NCI-H1930 (cell line): ENCODE results near the gene TMEM79.

ENCODE experiments used
- DNase-seq, 2 experiments: peaks; one replicate each; lab custom pipeline; 2025; lab: John Stamatoyannopoulos, UW

The TMEM79 gene

GRCh38 chr1:156263288-156263655 lies 20.9 kb upstream of the TMEM79 start:
- no peak for DNase-seq

DNA sequence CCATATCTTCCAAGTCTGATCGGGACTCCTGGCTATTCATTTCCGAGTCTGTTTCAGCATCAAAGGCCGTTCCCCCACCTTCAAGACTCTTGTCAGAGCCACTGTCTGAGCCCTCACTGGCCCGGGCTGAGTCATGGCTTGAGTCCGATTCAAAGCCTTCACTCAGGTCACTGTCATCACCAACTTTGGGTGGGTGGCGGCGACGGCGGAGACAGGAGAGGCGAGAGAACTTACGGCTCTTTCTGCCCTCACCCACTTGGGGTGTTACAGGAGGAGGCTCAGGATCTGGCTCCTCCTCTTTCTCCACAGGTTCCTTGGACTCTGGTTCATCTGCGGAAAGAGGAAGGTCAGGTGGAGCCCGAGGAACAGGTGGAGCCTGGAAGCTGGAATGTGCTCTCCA lies 18.1 kb upstream of the TMEM79 start:
- no peak for DNase-seq

DNA sequence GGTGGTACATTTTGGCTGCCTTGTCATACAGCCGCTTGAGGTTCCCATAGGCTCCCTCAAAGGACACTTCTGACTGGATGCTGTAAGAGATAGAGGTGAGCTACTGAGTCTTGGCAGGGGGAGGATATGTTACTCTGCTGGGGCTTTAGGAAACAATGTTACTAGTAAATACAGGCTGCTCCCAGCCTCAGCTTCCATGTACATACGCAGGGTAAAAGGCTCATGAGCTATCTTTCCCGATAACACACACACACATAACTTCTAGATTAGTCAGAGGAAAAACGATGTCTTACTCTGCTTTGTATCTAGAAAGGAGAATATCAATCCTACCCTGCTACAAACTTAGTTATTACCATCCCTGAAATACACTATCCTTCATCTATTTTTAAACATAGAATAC lies 15.8 kb upstream of the TMEM79 start:
- no peak for DNase-seq

GRCh38 chr1:156270314-156270713 lies 13.8 kb upstream of the TMEM79 start:
- DNase-seq: no peak

- no peak for DNase-seq
These were observed 7.6 kb upstream of the TMEM79 start for GRCh38 chr1:156276532-156276931.

DNA sequence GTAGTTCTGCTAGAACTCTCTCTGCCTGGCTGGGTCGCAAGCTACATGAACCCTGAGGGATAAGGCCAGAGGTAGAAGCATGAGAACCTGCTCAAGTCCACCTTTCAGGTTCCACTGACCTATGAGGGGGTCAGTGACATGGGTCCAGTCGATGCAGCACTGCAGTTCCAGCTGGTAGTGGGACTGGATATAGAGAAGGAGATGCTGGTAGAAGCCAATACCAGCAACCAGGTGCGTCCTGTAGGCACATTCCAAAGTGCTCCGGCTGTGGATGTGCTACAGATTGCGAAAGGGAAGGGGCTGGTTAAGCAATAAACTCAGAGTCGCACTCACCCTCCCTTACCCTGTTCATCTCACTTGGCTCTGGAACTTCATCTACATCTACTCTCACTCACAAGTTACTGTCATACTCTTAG lies 7.2 kb upstream of the TMEM79 start:
- no peak for DNase-seq

GRCh38 chr1:156279837-156280236 lies 4.3 kb upstream of the TMEM79 start:
- DNase-seq: no peak

DNA sequence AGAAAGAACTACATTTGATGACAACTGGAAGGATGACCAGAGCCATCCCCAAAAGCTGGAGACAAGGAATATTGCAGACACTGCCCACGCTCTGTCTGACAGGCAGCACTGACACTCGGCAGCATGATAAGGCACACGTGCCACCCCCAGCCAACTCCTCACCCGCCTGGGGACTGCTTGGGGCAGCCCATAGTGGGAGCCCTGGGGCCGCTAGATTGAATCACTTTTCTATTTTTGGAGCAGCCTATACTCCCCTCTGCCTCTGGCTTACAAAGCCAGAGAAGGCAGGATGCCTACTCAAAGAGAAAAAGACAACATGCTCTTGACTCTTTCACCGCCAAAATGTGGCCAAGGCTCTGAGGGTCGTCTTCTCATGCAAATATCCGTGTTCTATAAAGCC lies 2.8 kb upstream of the TMEM79 start:
- no peak for DNase-seq

- DNase-seq: peak in 1 of 2 experiments; percentile 8
These were observed 2.2 kb upstream of the TMEM79 start for GRCh38 chr1:156281693-156282478.

- DNase-seq: peak; percentile 95 to 97
These were observed 1.5 kb upstream of the TMEM79 start, which contains the start of gene SMG5 for GRCh38 chr1:156282479-156283222. Gene SMG5 (minus strand): TSS chr1:156282825. CDS start chr1:156282680, 145 bp downstream.

DNA sequence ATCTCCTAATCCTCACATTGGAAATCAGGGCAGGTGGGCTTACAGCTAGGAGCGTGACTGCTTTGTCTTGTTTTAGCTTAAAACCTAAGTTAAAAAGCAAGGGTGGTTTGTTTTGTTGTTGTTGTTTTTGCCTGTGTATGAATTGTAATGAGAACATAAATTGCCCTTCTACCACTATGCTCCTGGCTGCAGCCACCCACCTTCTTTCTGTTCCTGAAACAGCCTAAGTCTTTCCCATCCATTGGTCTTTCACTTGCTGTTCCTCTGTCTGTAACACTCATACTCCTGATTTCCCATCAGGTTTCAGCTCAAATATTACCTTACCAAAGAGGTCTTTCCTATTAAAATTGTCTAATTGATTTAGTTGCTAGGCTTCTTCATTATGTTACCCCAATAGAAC lies 604 bp upstream of the TMEM79 start:
- DNase-seq: no peak

GRCh38 chr1:156284757-156285156 lies 632 bp downstream of the TMEM79 start:
- DNase-seq: no peak

GRCh38 chr1:156285437-156285836 lies 1.3 kb downstream of the TMEM79 start:
- no peak for DNase-seq

DNA sequence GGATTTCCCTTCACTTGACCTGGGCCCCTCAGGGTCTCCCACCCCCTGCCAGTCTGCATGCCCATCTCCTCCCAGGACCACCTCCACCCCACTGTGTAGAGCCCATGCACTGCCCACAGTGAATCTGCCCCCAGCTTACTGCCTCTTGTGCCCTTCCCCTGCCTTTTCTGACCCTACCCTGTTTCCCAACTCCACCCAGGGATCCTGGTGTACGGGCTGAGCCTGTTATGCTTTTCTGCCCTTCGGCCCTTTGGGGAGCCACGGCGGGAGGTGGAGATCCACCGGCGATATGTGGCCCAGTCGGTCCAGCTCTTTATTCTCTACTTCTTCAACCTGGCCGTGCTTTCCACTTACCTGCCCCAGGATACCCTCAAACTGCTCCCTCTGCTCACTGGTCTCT lies 1.9 kb downstream of the TMEM79 start:
- no peak for DNase-seq

DNA sequence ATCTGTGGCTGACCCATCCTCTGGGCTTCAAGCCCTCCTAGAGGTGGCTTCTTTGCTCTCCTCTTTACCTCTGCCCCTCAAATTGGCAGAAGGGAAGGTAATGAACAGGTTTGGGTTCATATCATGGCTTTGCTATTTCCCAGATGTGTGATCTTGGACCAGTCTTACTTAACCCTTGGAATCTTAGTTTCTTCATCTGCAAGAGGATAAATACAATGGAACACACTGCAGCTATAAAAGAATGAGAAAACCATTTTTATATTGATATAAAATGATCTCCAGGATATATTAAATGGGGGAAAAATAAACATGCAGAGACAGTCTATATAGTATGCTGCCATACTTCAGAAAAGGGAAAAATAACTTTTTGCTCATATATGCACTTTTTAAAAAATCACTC lies 5.7 kb downstream of the TMEM79 start:
- DNase-seq: no peak

- no peak for DNase-seq
These were observed 7.3 kb downstream of the TMEM79 start for GRCh38 chr1:156291226-156292061.

DNA sequence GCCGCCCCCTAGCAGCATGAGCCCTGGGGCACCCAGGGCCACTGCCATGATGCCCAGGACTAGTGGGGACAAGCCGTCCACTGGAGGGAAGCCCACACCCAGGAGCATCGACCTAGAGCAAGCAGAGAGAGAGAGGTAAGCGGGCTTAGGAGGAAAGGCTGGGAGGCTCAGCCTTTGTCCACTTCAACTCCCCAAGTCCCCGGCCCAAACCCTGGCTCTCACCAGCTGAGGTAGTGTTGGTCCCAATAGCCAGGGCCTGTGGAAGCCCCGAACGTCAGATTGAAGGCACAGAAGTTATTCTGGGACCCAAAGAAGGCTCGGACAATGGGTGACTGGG lies 8.9 kb downstream of the TMEM79 start:
- no peak for DNase-seq

GRCh38 chr1:156293895-156294294 lies 9.8 kb downstream of the TMEM79 start:
- no peak for DNase-seq

DNA sequence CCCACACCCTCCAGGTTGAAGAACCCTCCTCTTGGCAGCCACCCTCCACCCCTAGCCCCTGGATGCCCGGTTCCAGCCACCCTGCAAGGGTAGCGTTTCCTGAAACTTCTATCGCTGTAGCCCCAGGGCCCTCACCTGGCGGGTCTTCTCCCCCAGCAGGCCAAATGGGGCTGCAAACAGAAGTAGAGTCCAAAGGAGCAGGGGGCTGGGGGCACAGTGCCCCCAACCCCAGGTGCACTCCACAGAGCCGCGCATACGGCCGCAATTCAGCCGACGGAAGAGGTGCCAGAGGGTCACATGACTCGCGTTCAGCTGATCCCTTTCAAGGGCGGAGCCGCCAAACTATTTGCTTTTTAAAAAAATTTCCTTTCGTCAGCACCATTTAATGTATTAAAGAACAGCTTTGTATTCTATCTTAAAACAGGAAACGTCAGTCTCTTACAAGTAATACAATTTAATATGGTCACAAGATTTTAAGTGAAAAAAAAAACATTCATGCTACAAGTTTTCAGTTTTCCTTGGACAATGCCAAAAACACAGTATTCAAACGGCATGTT lies 11.3 kb downstream of the TMEM79 start, which contains the start of gene GLMP:
Gene GLMP, minus strand, starts transcription at position 289 of the 557 bp plus-strand sequence. Its CDS starts 34 bp downstream, at position 255.
- peak; percentile 16 to 30 for DNase-seq

GRCh38 chr1:156298852-156299357 lies 14.8 kb downstream of the TMEM79 start, which contains the start of gene VHLL:
Gene VHLL (minus strand): TSS chr1:156299307. CDS start chr1:156299189, 118 bp downstream.
- DNase-seq: no peak

DNA sequence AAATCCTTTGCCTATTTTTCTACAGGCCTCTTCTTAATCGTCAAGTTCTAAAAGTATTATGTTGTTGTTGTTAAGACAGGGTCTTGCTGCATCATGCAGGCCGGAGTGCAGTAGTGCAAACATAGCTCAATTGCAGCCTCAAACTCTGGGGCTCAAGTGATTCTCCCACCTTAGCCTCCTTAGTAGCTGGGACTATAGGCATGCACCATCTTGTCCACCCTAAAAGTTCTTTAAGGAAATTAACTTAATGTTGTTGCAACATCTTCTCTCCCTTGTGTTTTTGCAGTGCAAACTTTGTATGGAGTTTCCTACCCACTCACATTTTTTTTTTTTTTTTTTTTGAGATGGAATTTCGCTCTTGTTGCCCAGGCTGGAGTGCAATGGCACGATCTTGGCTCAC lies 19.1 kb downstream of the TMEM79 start:
- no peak for DNase-seq

GRCh38 chr1:156305215-156305614 lies 21.1 kb downstream of the TMEM79 start:
- no peak for DNase-seq
